ENCODE results near the gene GSTO1. TPM values are rescaled to one million over a fixed set of nuclear protein-coding genes. Genes with fewer than 3 reads are reported as not detected.
A peak's percentile ranks its signal among the peaks of the same experiment; 100 is the strongest.
"Not testable (repeated sequence)": the region's sequence is repeated elsewhere in the genome, so short reads cannot be mapped to it uniquely, and the experiment has no call there.

Gene GSTO1
- 100 to 1,000 TPM in 2 of 4 donors, 10 to 100 TPM in 2; 93.7 to 108 (median 99.5) TPM for polyA plus RNA-seq (ENCODE audit: insufficient read length in 4 of 4)

- no peak for DNase-seq (ENCODE audit: low read depth in 4 of 4, low spot score in 3 of 4)
These were observed at the start of gene GSTO1 for GRCh38 chr10:104254493-104255310. Gene GSTO1 (plus strand): TSS chr10:104254892. CDS start chr10:104254929, 37 bp downstream.

DNA sequence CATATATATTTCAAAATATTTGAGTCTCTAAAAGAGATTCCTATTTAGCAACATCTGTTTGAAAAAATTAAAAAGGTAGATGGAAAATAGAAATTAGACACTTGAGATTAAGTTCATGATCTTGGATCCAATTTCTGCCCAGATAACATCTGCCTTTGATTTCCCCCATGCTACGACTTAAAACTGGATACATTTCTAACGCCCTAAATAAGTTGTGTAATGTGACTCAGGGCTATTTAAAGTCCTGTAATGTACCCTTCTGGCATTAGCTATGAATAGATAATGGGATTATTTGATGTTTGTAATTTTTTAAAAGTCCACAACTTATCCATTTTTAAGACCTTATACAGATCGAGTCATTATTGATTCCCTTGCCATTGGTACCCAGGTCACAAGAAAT lies 46.0 kb upstream of the GSTO1 start:
- no peak for DNase-seq (ENCODE audit: low read depth in 4 of 4, low spot score in 3 of 4)

DNA sequence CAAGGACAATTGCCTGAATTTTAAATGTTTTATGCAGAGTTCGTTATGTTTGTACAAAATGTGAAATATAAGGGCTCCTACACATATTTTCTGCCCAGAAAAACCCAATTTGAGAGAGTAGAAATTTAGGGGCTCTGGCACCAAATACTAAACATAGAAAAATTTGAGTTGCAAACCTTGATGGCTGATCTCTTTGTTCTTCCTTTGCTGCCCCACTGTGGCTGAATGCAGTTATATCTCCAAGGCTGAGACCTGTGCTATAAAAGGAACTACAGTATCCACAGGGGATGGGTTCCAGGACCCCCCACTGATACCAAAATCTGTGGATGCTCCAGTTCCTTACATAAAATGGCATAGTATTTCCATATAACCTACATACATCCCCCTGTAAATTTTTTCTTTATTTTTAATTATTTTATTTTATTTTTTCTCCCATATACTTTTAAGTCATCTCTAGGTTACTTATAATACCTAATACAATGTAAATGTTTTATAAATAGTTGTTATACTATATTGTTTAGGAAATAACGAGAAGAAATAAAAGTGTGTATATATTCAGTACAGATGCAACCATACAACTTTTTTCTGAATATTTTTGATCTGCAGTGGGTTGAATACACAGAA lies 45.0 kb upstream of the GSTO1 start:
- DNase-seq (ENCODE audit: low read depth in 4 of 4, low spot score in 3 of 4), result peak in 1 of 4 donors; percentile 27

DNA sequence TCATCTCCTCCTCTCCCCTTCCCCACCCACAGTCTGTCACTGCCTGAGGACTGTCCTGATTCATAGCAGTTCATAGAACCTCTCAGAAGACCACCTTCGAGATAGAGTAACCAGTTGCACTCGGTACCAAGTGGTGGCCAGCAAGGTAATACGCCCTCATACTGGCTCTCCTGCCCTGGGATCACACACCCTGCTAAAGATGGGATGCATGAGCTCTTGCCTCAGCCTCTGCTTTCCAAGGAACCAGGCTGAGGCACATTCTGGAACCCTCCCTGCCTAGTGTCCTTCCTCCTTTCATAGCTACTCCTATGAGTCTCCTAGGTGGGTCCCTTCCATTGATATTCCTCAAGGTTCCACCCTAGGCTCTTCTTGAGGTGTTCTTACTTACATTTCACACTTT lies 38.1 kb upstream of the GSTO1 start:
- DNase-seq (ENCODE audit: low read depth in 4 of 4, low spot score in 3 of 4), result no peak

DNA sequence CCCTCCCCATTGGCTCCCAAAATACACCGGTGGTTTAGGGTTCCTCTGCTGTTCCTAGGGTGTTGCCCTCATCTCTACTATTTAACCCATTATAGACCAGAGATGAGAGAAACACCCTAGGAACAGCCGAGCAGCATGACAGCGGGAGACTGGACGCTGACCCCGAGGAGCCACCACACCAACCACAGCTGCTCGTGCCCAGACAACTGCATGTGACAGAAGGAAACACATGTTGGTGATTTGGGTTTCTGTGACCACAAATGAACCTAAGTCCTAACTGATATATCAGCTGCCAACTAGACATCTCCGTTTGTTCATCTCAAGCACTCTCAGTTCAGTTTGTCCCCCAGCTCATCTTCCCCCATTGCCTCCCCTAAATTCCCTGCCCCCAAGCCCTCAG lies 35.9 kb upstream of the GSTO1 start:
- no peak for DNase-seq (ENCODE audit: low read depth in 4 of 4, low spot score in 3 of 4)

DNA sequence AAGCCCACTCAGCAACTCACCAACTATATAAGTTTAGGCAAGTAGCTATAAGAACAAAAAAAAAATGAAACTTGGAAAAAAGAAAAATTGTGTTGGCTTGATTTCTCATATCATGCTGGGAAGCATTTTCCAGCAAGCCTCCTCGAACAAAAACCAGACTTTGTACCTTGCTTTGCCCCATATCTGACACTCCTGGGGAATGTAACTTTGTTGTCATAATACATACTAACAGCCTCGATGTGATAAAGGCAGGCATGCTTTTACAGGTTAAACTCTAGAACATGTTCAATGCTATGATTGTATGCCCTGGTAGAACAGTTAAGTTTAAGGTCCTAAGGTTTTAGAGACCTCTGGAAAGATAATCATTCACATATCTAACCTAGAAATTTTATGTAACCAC lies 34.2 kb upstream of the GSTO1 start:
- DNase-seq (ENCODE audit: low read depth in 4 of 4, low spot score in 3 of 4), result no peak

- DNase-seq (ENCODE audit: low read depth in 4 of 4, low spot score in 3 of 4), result no peak
These were observed 31.4 kb upstream of the GSTO1 start for GRCh38 chr10:104223304-104223703.

GRCh38 chr10:104230490-104230889 lies 24.2 kb upstream of the GSTO1 start:
- DNase-seq (ENCODE audit: low read depth in 4 of 4, low spot score in 3 of 4), result no peak

DNA sequence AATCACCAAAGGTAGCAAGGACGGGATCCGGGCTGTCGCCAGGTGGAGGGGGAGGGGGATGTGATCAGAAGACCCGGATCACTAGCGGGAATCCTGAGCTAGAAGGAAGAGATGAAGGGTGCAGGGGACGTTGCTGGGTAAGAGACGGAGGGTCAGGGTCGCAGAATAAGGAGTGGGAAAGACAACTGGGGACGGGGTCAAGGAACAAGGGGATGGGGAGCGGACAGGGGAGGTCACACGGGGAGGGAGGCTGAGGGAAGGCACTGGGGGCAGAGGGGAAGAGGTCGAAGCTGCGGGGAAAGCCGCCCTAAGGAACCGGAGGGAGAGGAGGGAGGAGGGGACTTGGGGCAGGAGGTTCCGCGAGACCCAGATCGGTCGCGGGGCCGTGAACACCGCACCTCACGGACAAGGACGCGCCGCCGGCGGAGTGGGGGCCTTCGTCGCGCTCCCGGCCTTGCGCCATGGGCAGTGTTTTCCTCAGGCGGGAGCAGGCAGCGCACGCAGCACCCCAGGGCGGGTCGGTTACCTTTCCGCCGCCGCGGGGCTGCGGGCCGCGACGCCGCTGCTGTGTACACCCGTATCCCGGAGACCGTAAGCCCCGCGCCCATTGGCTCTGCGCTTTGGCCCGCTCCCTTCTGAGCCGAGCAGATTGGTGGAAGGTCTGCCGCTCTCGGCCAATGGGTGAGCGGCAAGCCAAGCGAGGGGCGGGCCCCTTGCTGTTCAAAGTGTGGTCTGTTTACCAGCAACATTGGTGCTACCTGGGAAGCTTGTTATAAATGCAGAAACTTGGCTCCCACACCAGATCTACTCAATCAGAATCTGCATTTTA lies 22.7 kb upstream of the GSTO1 start, which contains the start of gene CFAP43:
Gene CFAP43, minus strand, starts transcription at position 581 of the 829 bp plus-strand sequence. Its CDS starts 118 bp downstream, at position 463.
- DNase-seq (ENCODE audit: low read depth in 4 of 4, low spot score in 3 of 4), result peak; percentile 92 to 96 (median 94)

DNA sequence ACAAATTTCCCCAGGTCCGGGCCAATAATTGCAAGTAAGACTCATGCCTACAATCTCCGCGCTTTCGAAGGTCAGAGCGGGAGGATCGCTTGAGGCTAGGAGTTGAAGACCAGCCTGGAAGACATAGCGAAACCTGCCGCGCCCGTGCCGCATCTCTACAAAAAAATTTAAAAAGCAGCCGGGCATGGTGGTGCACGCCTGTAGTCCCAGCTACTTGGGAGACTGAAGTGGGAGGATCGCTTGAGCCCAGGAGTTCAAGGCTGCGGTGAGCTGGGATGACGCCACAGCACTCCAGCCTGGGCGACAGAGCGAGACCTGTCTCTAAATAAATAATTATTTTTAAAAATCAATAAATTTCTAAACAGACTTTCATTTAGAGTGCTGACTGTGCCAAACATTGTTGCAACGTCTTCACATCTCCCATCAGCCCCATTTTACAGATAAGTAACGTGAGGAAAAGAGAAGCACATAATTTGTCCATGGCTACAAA lies 22.0 kb upstream of the GSTO1 start:
- no peak for DNase-seq (ENCODE audit: low read depth in 4 of 4, low spot score in 3 of 4)

DNA sequence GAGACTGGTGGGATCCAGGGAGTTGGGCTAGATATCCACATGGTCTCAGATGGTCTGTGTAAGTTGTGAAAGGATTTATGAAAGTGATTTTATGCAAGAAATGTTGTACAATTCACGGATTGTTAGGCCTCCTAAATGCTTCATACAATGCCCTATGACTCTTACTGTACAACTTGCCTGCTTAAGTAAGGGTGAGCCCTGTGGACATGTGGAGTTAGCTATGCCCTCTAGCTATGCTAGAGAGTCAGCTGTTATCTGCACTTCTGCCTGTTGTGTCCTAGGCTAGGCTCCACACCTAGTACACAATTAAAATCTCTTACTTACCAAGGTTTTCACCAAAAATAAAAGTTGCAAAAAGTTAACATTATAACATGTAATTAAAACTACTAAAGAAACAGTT lies 20.9 kb upstream of the GSTO1 start:
- no peak for DNase-seq (ENCODE audit: low read depth in 4 of 4, low spot score in 3 of 4)

GRCh38 chr10:104234934-104235333 lies 19.8 kb upstream of the GSTO1 start:
- no peak for DNase-seq (ENCODE audit: low read depth in 4 of 4, low spot score in 3 of 4)

DNA sequence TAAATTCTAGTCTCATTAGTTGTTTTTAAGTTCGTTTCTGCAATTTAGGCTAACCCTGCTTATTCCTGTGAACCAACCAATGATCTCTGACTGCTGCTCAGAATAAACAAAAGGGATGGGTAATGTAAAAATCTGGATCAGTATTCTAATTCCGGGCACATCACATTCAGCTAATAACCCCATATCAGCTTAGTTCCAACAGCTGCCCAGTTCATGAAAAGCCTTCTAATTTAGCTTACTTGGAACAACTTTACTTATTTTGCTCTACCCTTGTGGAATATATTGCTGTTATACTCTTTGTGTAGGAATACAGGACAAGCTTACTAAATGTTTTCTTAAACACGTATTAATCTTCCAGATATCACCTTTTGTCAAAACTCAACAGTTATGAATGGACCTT lies 18.9 kb upstream of the GSTO1 start:
- no peak for DNase-seq (ENCODE audit: low read depth in 4 of 4, low spot score in 3 of 4)

DNA sequence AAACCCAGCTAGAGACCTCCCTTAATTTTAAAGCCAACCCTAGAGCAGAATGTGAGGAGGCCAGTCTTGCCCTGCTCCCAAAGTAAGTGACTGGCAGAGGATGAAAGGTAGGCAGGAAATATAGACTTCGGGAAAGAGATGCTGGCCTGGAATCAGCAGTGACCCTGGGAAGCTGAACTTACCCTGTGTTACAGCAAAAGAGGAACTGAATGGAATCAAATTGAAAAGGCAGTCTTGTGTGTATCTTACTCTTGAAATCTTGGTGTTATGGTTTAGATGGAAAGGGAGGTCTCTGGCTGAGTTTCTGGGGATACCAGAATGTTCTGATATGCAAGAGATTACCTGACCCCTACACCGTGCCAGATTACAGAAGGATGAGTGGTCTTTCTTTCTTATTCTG lies 14.6 kb upstream of the GSTO1 start:
- DNase-seq (ENCODE audit: low read depth in 4 of 4, low spot score in 3 of 4), result no peak

- DNase-seq (ENCODE audit: low read depth in 4 of 4, low spot score in 3 of 4), result no peak
These were observed 12.1 kb upstream of the GSTO1 start for GRCh38 chr10:104242545-104242944.

DNA sequence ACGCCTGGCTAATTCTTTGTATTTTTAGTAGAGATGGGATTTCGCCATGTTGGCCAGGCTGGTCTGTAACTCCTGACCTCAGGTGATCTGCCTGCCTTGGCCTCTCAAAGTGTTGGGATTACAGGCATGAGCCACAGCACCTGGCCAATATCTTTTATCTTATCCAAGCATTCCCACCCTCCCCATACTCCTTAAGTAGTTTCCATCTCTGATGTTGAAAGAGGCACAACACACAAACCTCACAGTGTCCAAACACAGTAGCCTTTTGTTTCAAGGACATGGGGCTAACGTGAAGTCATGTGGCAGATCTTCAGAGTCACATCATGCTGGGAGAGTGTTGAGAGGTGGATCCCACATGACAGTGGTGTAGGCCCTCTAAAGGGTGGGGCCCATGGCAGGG lies 11.7 kb upstream of the GSTO1 start:
- DNase-seq (ENCODE audit: low read depth in 4 of 4, low spot score in 3 of 4), result not testable (repeated sequence)

DNA sequence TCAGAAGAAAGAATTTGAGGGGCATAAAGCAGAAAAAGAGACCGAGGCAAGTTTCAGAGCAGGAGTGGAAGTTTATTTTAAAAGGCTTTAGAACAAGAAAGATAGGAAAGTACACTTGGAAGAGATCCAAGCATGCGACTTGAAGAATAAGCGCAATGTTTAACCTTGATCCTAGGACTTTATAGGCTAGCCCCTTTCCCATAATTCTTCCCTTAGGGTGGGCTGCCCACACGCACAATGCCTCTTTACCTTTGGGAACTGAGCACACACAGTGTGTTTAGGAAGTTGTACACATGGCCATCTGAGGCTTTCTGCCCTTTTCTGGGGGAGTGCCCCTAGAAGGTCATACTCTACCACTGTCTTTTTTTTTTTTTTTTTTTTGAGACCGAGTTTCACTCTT lies 11.2 kb upstream of the GSTO1 start:
- DNase-seq (ENCODE audit: low read depth in 4 of 4, low spot score in 3 of 4), result no peak

DNA sequence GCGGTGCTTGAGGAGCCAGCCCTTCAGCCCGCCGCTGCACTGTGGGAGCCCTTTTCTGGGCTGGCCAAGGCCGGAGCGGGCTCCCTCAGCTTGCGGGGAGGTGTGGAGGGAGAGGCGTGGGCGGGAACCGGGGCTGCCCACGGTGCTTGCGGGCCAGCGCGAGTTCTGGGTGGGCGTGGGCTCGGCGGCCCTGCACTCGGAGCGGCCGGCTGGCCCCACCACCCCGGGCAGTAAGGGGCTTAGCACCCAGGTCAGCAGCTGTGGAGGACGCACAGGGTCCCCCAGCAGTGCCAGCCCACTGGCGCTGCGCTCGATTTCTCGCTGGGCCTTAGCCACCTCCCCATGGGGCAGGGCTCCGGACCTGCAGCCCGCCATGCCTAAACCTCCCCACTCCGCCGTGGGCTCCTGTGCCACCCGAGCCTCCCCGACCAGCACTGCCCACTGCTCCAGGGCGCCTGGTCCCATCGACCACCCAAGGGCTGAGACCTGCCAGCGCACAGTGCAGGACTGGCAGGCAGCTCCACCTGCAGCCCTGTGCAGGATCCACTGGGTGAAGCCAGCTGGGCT lies 9.5 kb upstream of the GSTO1 start:
- no peak for DNase-seq (ENCODE audit: low read depth in 4 of 4, low spot score in 3 of 4)

DNA sequence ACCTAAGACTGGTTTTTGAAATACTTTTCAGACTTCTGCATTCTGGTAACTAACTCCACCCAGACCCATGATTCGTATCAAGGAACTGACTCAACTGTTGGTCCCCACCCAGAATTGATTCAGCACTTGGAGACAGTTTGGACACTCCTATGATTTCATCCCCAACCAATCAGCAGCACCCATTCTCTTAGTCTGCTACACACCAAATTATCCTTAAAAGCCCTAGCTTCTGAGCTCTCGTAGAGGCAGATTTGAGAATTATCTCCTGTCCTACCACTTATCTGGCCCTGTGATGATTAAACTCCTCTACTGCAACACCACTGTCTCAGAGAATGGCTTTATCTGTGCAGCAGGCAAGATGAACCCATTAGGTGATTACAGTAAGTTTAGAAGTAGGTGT lies 7.7 kb upstream of the GSTO1 start:
- DNase-seq (ENCODE audit: low read depth in 4 of 4, low spot score in 3 of 4), result no peak

- no peak for DNase-seq (ENCODE audit: low read depth in 4 of 4, low spot score in 3 of 4)
These were observed 7.1 kb upstream of the GSTO1 start for GRCh38 chr10:104247513-104248146.
